A549 (cell line): ENCODE data around the gene RBL1. TPM values are rescaled to one million over a fixed set of nuclear protein-coding genes. Genes with fewer than 3 reads are reported as not detected.
"Not testable (repeated sequence)": the region's sequence is repeated elsewhere in the genome, so short reads cannot be mapped to it uniquely, and the experiment has no call there.

Experiments used
- ATAC-seq, 2 experiments: fragments of 200-7000 bp in 1 of 2; fragments of >200 bp in 1 of 2; cut with Nextera tagmentation in 1 of 2; cut with Tn5 transposase in 1 of 2; 3 replicates each; pipeline versions ENCODE4 v1.8.0 to v1.9.1; 2018 to 2020; ENCODE audit warnings: mild to moderate bottlenecking in 1 of 2, moderate library complexity in 1 of 2
- CTCF ChIA-PET: fragments of 300-600 bp; sonication (Branson Sonifier 250); formaldehyde crosslinking; extraction: SDS; loops from one replicate; lab custom pipeline; 2021; ENCODE audit warnings: antibody characterized with exemption, inconsistent platforms; lab: Yijun Ruan, JAX
- POLR2A ChIA-PET: fragments of 350-600 bp; formaldehyde crosslinking; extraction: SDS; loops from one replicate; lab custom pipeline; 2021; ENCODE audit warnings: antibody characterized with exemption, inconsistent platforms; lab: Yijun Ruan, JAX
- DNase-seq, 2 experiments: peaks; one replicate each; pipeline versions ENCODE4 v3.0.0 to v3.0.0-alpha.2; 2011 to 2016; ENCODE audit warnings: low read depth in 1 of 2, low spot score in 1 of 2
- FAIRE-seq: peaks from 2 replicates; lab custom pipeline; 2011; peaks lifted over from hg19 to GRCh38; lab: Jason Lieb, UNC
- H3K27ac ChIP-seq, 2 experiments: fragments of >200 bp; sonication (Bioruptor Twin); formaldehyde crosslinking; 3 replicates each; pipeline ENCODE4 v1.5.1; 2016 to 2017
- H3K4me1 ChIP-seq: fragments of >200 bp; sonication (Bioruptor Twin); formaldehyde crosslinking; 3 replicates; pipeline ENCODE4 v1.6.1; 2016
- H3K4me2 ChIP-seq: fragments of >200 bp; sonication (Bioruptor Twin); formaldehyde crosslinking; 3 replicates; pipeline ENCODE4 v1.6.1; 2016
- H3K4me3 ChIP-seq: fragments of >200 bp; sonication (Bioruptor Twin); formaldehyde crosslinking; 3 replicates; pipeline ENCODE4 v1.5.1; 2016
- H3K9me3 ChIP-seq: fragments of >200 bp; sonication (Bioruptor Twin); formaldehyde crosslinking; 3 replicates; pipeline ENCODE4 v1.6.1; 2016
- ATOH8 ChIP-seq: fragments of 250-450 bp; sonication (Bioruptor Pico); IDR thresholded peaks from 2 replicates; pipeline ENCODE4 v1.5.0; 2020; ENCODE audit warnings: low read depth, mild to moderate bottlenecking, moderate library complexity
- BHLHE40 ChIP-seq: IDR thresholded peaks from 2 replicates; pipeline ENCODE4 v1.6.1; 2012; ENCODE audit warnings: low read depth, low read length, inconsistent platforms
- CBX8 ChIP-seq: fragments of 200-600 bp; sonication (generic); IDR thresholded peaks from 2 replicates; pipeline ENCODE4 v1.6.1; 2016
- CEBPB ChIP-seq, 2 experiments: fragments of >200 bp in 1 of 2; sonication (Bioruptor Twin) in 1 of 2; formaldehyde crosslinking in 1 of 2; IDR thresholded peaks; 2 replicates each; pipeline ENCODE4 v1.6.1; 2012 to 2016
- CHD2 ChIP-seq: fragments of 150-350 bp; IDR thresholded peaks from 2 replicates; pipeline ENCODE4 v1.6.1; 2014; ENCODE audit warnings: low read length; ENCODE audit not compliant: partially characterized antibody
- FOSB ChIP-seq: fragments of 250-450 bp; sonication (Bioruptor Pico); IDR thresholded peaks from 2 replicates; pipeline ENCODE4 v1.5.0; 2020; ENCODE audit warnings: mild to moderate bottlenecking, moderate library complexity
- FOSL2 ChIP-seq, 2 experiments: fragments of 450-650 bp in 1 of 2; fragments of >200 bp in 1 of 2; sonication (Bioruptor Twin) in 1 of 2; formaldehyde crosslinking; IDR thresholded peaks; 2 replicates each; pipeline versions ENCODE4 v1.5.0 to v1.6.1; 2016 to 2020; ENCODE audit warnings: mild to moderate bottlenecking in 1 of 2, moderate library complexity in 1 of 2
- FOXS1 ChIP-seq: fragments of 250-450 bp; sonication (Bioruptor Pico); IDR thresholded peaks from 2 replicates; pipeline ENCODE4 v1.5.0; 2020; ENCODE audit warnings: mild to moderate bottlenecking, moderate library complexity
- HES2 ChIP-seq: fragments of >200 bp; sonication (Bioruptor Twin); formaldehyde crosslinking; IDR thresholded peaks from 2 replicates; pipeline ENCODE4 v1.6.1; 2016
- HEYL ChIP-seq: fragments of 250-450 bp; sonication (Bioruptor Pico); IDR thresholded peaks from 2 replicates; pipeline ENCODE4 v1.8.0; 2021; ENCODE audit warnings: mild to moderate bottlenecking, moderate library complexity
- HOXB13 ChIP-seq: fragments of 250-450 bp; sonication (Bioruptor Pico); IDR thresholded peaks from 2 replicates; pipeline ENCODE4 v1.5.0; 2020; ENCODE audit warnings: low read depth, mild to moderate bottlenecking, moderate library complexity
- JUN ChIP-seq, 2 experiments: fragments of >200 bp; sonication (Bioruptor Twin); formaldehyde crosslinking; IDR thresholded peaks; 2 replicates in 1 of 2; 3 replicates in 1 of 2; pipeline ENCODE4 v1.6.1; 2016 to 2017
- JUNB ChIP-seq: fragments of >200 bp; sonication (Bioruptor Twin); formaldehyde crosslinking; IDR thresholded peaks from 2 replicates; pipeline ENCODE4 v1.6.1; 2016
- MAFK ChIP-seq: fragments of 450-650 bp; IDR thresholded peaks from 2 replicates; pipeline ENCODE4 v1.6.1; 2014; ENCODE audit not compliant: partially characterized antibody
- MAX ChIP-seq: IDR thresholded peaks from 2 replicates; pipeline ENCODE4 v1.6.1; 2012
- MAZ ChIP-seq: fragments of 150-350 bp; IDR thresholded peaks from 2 replicates; pipeline ENCODE4 v1.6.1; 2014; ENCODE audit warnings: antibody characterized with exemption, low read depth, low read length, borderline replicate concordance
- NPAS2 ChIP-seq: fragments of 250-450 bp; sonication (Bioruptor Pico); IDR thresholded peaks from 2 replicates; pipeline ENCODE4 v1.8.0; 2022; ENCODE audit warnings: mild to moderate bottlenecking, moderate library complexity, borderline replicate concordance
- PBX3 ChIP-seq: IDR thresholded peaks from 2 replicates; pipeline ENCODE4 v1.6.1; 2012
- PHF8 ChIP-seq: fragments of 200-600 bp; sonication (generic); IDR thresholded peaks from 2 replicates; pipeline ENCODE4 v1.6.1; 2016; ENCODE audit warnings: low read depth, mild to moderate bottlenecking, antibody characterized with exemption, moderate library complexity, borderline replicate concordance
- POLR2AphosphoS2 ChIP-seq: conservative IDR thresholded peaks from 2 replicates; pipeline ENCODE4 v1.6.1; 2012; ENCODE audit warnings: low read length, improper control_type of control experiment, inconsistent platforms
- RFX5 ChIP-seq: fragments of 450-650 bp; IDR thresholded peaks from 2 replicates; pipeline ENCODE4 v1.7.1; 2014; ENCODE audit warnings: antibody characterized with exemption, mild to moderate bottlenecking, moderate library complexity
- ZFP36 ChIP-seq: fragments of 450-650 bp; IDR thresholded peaks from 2 replicates; pipeline ENCODE4 v1.6.1; 2014; ENCODE audit warnings: borderline replicate concordance; ENCODE audit not compliant: partially characterized antibody
- ZSCAN20 ChIP-seq: fragments of 250-450 bp; sonication (Bioruptor Pico); IDR thresholded peaks from 2 replicates; pipeline ENCODE4 v1.8.0; 2022; ENCODE audit warnings: mild to moderate bottlenecking, moderate library complexity
- WGBS: methylation state at CpG from one replicate; pipeline ENCODE4 v1.1.6; 2017; ENCODE audit errors: missing lambda C conversion rate; 5-methylcytosine and 5-hydroxymethylcytosine counted together
- polyA plus RNA-seq, 4 experiments: library from polyadenylated mRNA; depleted of rRNA in 3 of 4; stranded (reverse); fragments of >200 nt; fragmentation: RNase III in 1 of 4; extraction: RNeasy Plus Mini Kit Qiagen cat#74134 plus additional on column Dnase treatment in 1 of 4; gene quantifications; 2 replicates in 3 of 4; 3 replicates in 1 of 4; pipeline ENCODE4 v1.2.3, GENCODE V29; 2011 to 2017

Gene RBL1
- polyA plus RNA-seq, 2 of the 4 experiments (the other 2 are of a cell fraction) = 10.2 to 17.1 TPM

GRCh38 chr20:37133952-37134351 lies 38.2 kb upstream of the RBL1 start:
- FAIRE-seq (no peak), DNase-seq (no peak), ATAC-seq (no peak)
- ChIA-PET CTCF (no interaction called here), POLR2A (no interaction called here)
- TF ChIP-seq JUN (IDR thresholded peaks at IDR 0.05) (no peak), MAX (no peak), CHD2 (no peak)
- no peaks in the 10 kb centered on the region for H3K9me3 ChIP-seq
- no peak overlapping the region for H3K27ac ChIP-seq
- WGBS = 88% methylated on average over 2 of the region's 2 CpGs
- no peaks in the 10 kb centered on the region for H3K4me1 ChIP-seq
- no peak overlapping the region for H3K4me3 ChIP-seq
- no peak overlapping the region for H3K4me2 ChIP-seq

GRCh38 chr20:37131486-37131885 lies 35.7 kb upstream of the RBL1 start:
- no peak for DNase-seq
- Histone ChIP-seq H3K4me3 (no peak overlapping the region), H3K4me1 (no peaks in the 10 kb centered on the region), H3K4me2 (no peak overlapping the region), H3K9me3 (no peaks in the 10 kb centered on the region), H3K27ac (no peak overlapping the region)
- TF ChIP-seq ZSCAN20 (CRISPR knock-in tag) (no peak), CEBPB (IDR thresholded peaks at IDR 0.05) (no peak), CHD2 (no peak), JUNB (no peak), BHLHE40 (no peak), HOXB13 (CRISPR knock-in tag) (no peak), ATOH8 (CRISPR knock-in tag) (no peak)
- ATAC-seq = no peak
- WGBS = 60% methylated on average over 3 of the region's 3 CpGs
- ChIA-PET POLR2A (no interaction called here), CTCF (interaction anchor here (0.6 kb wide), 1 partner anchor 34 kb away, joined by 3 read pairs; no protein-coding TSS in a partner anchor)
- FAIRE-seq = no peak

GRCh38 chr20:37128803-37129202 lies 33.0 kb upstream of the RBL1 start:
- POLR2A ChIA-PET = no interaction called here
- ATAC-seq = no peak
- DNase-seq = no peak
- no peak overlapping the region for H3K4me2 ChIP-seq
- no peak overlapping the region for H3K4me3 ChIP-seq
- TF ChIP-seq RFX5 = no peak
- TF ChIP-seq MAX = no peak
- no peak for TF ChIP-seq PBX3
- TF ChIP-seq CBX8 = no peak
- no peak for TF ChIP-seq ZFP36
- no peak for TF ChIP-seq FOXS1 (CRISPR knock-in tag)
- TF ChIP-seq FOSB (CRISPR knock-in tag) = no peak
- TF ChIP-seq HEYL = no peak
- no peak for TF ChIP-seq POLR2AphosphoS2
- no peak for TF ChIP-seq MAZ
- TF ChIP-seq MAFK = no peak
- no peak for TF ChIP-seq PHF8
- no peak for TF ChIP-seq HES2
- no peak for TF ChIP-seq FOSL2 (IDR thresholded peaks at IDR 0.05)
- TF ChIP-seq FOSL2 (CRISPR knock-in tag; IDR thresholded peaks at IDR 0.05) = no peak
- TF ChIP-seq NPAS2 = no peak
- H3K27ac ChIP-seq = no peak overlapping the region
- 56% methylated on average over 3 of the region's 3 CpGs for WGBS
- CTCF ChIA-PET = no interaction called here
- no peaks in the 10 kb centered on the region for H3K4me1 ChIP-seq
- H3K9me3 ChIP-seq = no peaks in the 10 kb centered on the region
- no peak for FAIRE-seq

- CTCF ChIA-PET, FAIRE-seq, ATAC-seq, H3K9me3 ChIP-seq, H3K27ac ChIP-seq, H3K4me2 ChIP-seq, H3K4me1 ChIP-seq, H3K4me3 ChIP-seq, POLR2A ChIA-PET, DNase-seq: not testable (repeated sequence)
- WGBS = no CpG with 5 or more reads among the region's 30 CpGs
Measured at GRCh38 chr20:37126290-37126689, 30.5 kb upstream of the RBL1 start.
